Fibroblast of lung (primary cell): ENCODE results near the gene CHKA. TPM values are rescaled to one million over a fixed set of nuclear protein-coding genes. Genes with fewer than 3 reads are reported as not detected.

ENCODE experiments used
- DNase-seq, 2 donors: peaks; one replicate each; pipeline versions ENCODE4 v3.0.0 to v3.0.0-alpha.2; 2010; ENCODE audit warnings: low read depth in 2 of 2
- H2AFZ ChIP-seq: 2 replicates; pipeline ENCODE4 v1.5.1; 2012; ENCODE audit warnings: low read length, control low read depth, inconsistent platforms
- H3K27ac ChIP-seq: 2 replicates; pipeline ENCODE4 v1.5.1; 2011; ENCODE audit warnings: low read length, control low read depth; ENCODE audit not compliant: insufficient read depth
- H3K27me3 ChIP-seq: 2 replicates; pipeline ENCODE4 v1.5.1; 2011; ENCODE audit warnings: mild to moderate bottlenecking, low read length; ENCODE audit not compliant: control insufficient read depth, insufficient read depth
- H3K36me3 ChIP-seq: 2 replicates; pipeline ENCODE4 v1.5.1; 2011; ENCODE audit warnings: low read length; ENCODE audit not compliant: control insufficient read depth, insufficient read depth
- H3K4me1 ChIP-seq: 2 replicates; pipeline ENCODE4 v1.5.1; 2011; ENCODE audit warnings: low read length; ENCODE audit not compliant: control insufficient read depth, insufficient read depth; ENCODE audit errors: extremely low read depth
- H3K4me2 ChIP-seq: 2 replicates; pipeline ENCODE4 v1.5.1; 2011; ENCODE audit warnings: low read length, control low read depth; ENCODE audit not compliant: insufficient read depth; ENCODE audit errors: extremely low read depth
- H3K4me3 ChIP-seq, 4 experiments: fragments of 200-600 bp in 1 of 4; sonication (generic) in 1 of 4; replicated peaks in 1 of 4; 2 replicates each; pipeline ENCODE4 v1.5.1; 2011 to 2016; ENCODE audit warnings: low read length in 4 of 4, low read depth in 3 of 4, mild to moderate bottlenecking in 3 of 4, control low read depth in 2 of 4, inconsistent platforms in 1 of 4, mixed read lengths in 1 of 4; ENCODE audit not compliant: insufficient read depth in 1 of 4; ENCODE audit errors: control extremely low read depth in 1 of 4
- H3K79me2 ChIP-seq: 2 replicates; pipeline ENCODE4 v1.5.1; 2012; ENCODE audit warnings: mild to moderate bottlenecking, low read length, inconsistent platforms; ENCODE audit not compliant: control insufficient read depth, insufficient read depth
- H3K9ac ChIP-seq: 2 replicates; pipeline ENCODE4 v1.5.1; 2011; ENCODE audit warnings: mild to moderate bottlenecking, low read length, control low read depth; ENCODE audit not compliant: insufficient read depth
- H3K9me3 ChIP-seq: 2 replicates; pipeline ENCODE4 v1.5.1; 2012; ENCODE audit warnings: low read depth, low read length; ENCODE audit not compliant: control insufficient read depth, insufficient read depth
- H4K20me1 ChIP-seq: 2 replicates; pipeline ENCODE4 v1.5.1; 2011; ENCODE audit warnings: low read length; ENCODE audit not compliant: control insufficient read depth, insufficient read depth; ENCODE audit errors: extremely low read depth
- CTCF ChIP-seq, 2 donors: IDR thresholded peaks in 1 of 2; conservative IDR thresholded peaks in 1 of 2; 1 replicate in 1 of 2; 2 replicates in 1 of 2; pipeline ENCODE4 v1.5.1; 2011 to 2012; ENCODE audit warnings: low read length in 2 of 2, control low read depth in 1 of 2, inconsistent platforms in 1 of 2, low read depth in 1 of 2, mild to moderate bottlenecking in 1 of 2
- EZH2 ChIP-seq: IDR thresholded peaks from 2 replicates; pipeline ENCODE4 v1.5.1; 2012; ENCODE audit warnings: low read length, control low read depth, mild to moderate bottlenecking; ENCODE audit errors: missing control alignments
- polyA plus RNA-seq, 2 donors: library from polyadenylated mRNA; depleted of rRNA in 1 of 2; stranded (reverse) in 1 of 2; unstranded in 1 of 2; fragments of >200 nt; gene quantifications; 2 replicates each; pipeline ENCODE4 v1.2.1, GENCODE V29; 2011 to 2012; ENCODE audit warnings: missing spikeins in 1 of 2
- total RNA-seq: library from RNA; depleted of rRNA; stranded (reverse); fragments of >200 nt; gene quantifications from 2 replicates; pipeline ENCODE4 v1.2.1, GENCODE V29; 2014

CHKA gene
- total and polyA plus RNA-seq, 2 donors (not counting 1 experiment from before 2014, with no cell fraction given) = 7.2 to 8.4 TPM

- DNase-seq = no peak
- H3K9ac ChIP-seq = no peak overlapping the region
- H3K79me2 ChIP-seq = no peaks in the 10 kb centered on the region
- H4K20me1 ChIP-seq = no peaks in the 10 kb centered on the region
- TF ChIP-seq CTCF (conservative IDR thresholded peaks at IDR 0.05 in 1 of 2, IDR thresholded peaks at IDR 0.05 in 1 of 2; ENCODE audit: low read depth in 1 of 2, low read length in 2 of 2) (no peak), EZH2 (no peak)
- H3K27me3 ChIP-seq = no peaks in the 10 kb centered on the region
- H3K9me3 ChIP-seq = no peaks in the 10 kb centered on the region
- no peak overlapping the region for H3K4me3 ChIP-seq
- H2AFZ ChIP-seq = no peak overlapping the region
- no peaks in the 10 kb centered on the region for H3K4me1 ChIP-seq
- H3K36me3 ChIP-seq = peaks cover 34% of the 10 kb centered on the region
- no peak overlapping the region for H3K27ac ChIP-seq
- no peak overlapping the region for H3K4me2 ChIP-seq
These were observed 68.9 kb downstream of the CHKA start for GRCh38 chr11:68052137-68052873.

- Histone ChIP-seq H3K4me2 (no peak overlapping the region), H3K9me3 (no peaks in the 10 kb centered on the region), H2AFZ (no peak overlapping the region), H3K4me3 (no peak overlapping the region), H3K79me2 (no peaks in the 10 kb centered on the region), H3K27me3 (no peaks in the 10 kb centered on the region), H3K27ac (no peak overlapping the region), H4K20me1 (no peaks in the 10 kb centered on the region), H3K9ac (no peak overlapping the region), H3K4me1 (no peaks in the 10 kb centered on the region), H3K36me3 (peaks cover 36% of the 10 kb centered on the region)
- DNase-seq = no peak
- TF ChIP-seq EZH2 = no peak
These were observed 69.7 kb downstream of the CHKA start for GRCh38 chr11:68051191-68052136.

- Histone ChIP-seq H3K4me1 (no peaks in the 10 kb centered on the region), H4K20me1 (no peaks in the 10 kb centered on the region), H2AFZ (no peak overlapping the region), H3K27ac (no peak overlapping the region), H3K4me2 (no peak overlapping the region), H3K9me3 (no peaks in the 10 kb centered on the region), H3K79me2 (no peaks in the 10 kb centered on the region), H3K36me3 (peaks cover 39% of the 10 kb centered on the region), H3K9ac (no peak overlapping the region), H3K4me3 (no peak overlapping the region), H3K27me3 (no peaks in the 10 kb centered on the region)
- DNase-seq = no peak
- no peak for TF ChIP-seq EZH2
These were observed 70.8 kb downstream of the CHKA start for GRCh38 chr11:68050371-68050841.
